HG03066 (cell line): ENCODE results near the gene NUS1.
"Not testable (repeated sequence)": the region's sequence is repeated elsewhere in the genome, so short reads cannot be mapped to it uniquely, and the experiment has no call there.

Experiments
- ATAC-seq: cut with Tn5 transposase; IDR thresholded peaks from one replicate; pipeline ENCODE4 v1.9.1; 2021; ENCODE audit warnings: low read depth; ENCODE audit not compliant: unreplicated experiment

Gene NUS1

DNA sequence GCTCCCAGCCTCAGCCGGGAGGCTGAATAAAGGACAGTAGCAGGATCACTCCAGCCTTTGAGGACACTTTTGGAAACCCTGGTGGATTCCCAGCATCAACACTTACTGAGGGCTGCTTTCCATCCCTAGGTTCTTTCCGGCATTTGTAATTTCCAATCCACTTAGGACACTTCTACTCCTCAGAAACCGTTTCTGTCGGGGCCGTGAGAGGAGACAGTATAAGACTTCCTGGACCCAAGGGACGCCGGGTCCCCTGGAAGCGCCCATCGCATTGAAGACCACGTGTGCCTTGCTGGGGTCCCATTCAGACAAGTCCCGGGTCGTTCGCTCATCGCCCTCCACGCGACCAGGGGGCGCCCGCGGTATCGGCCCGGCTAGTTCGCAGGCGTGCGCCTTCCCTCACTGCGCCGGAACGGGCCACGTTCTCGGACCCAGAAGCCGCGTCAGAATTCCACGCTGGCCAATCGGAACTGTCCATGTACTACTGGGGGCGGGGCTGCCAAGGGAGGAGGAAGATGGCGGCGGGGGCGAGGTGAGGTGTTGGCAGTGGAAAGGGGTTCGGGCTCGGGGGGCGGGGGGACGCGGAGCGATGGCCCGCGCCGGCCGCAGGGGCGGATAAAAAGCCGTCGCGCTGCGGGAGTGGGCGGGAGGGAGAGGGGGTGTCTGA is at the start of gene NUS1:
NUS1 (plus strand) TSS at position 479 of the 667 bp plus-strand sequence. CDS start 202 bp downstream, outside the sequence.
- ATAC-seq = peak; percentile 98

DNA sequence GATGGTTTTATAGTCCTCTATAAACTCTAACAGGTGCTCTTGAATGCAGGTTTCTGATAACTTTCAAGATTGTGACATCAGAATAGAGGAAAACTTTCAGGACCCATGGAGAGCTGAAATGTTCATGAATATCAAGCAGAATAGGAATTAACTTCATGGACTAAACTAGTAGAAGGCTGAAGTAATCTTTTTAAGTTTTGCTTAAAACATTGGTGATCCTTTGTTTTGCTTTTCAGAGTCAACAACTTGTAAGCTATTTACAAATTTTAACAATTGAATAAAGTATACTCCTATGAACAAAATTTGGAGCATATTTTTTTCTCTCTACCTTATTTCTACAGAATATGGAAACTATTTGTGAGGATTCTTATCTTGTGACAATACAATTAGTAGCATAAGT is 47.7 kb upstream of the NUS1 start:
- no peak for ATAC-seq

GRCh38 chr6:117629119-117629660 is 46.1 kb upstream of the NUS1 start:
- ATAC-seq = no peak

DNA sequence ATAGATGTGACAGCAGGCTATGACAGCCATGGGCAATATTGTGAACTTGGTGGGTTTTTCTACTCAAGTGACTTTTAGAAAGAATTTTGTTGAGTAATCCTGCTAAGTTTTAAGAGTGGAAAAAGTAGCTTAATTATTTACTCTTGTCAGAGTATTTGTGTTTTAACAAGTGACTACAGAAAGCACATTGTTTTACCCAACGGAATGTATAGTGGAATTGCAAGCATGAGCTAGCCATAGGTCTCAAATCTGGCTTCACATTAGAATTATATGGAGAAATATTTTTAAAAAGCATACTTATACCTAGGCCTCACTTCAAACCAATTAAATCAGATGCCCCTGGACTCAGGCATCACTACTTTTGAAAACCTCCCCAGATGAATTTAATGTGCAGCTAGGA is 37.5 kb upstream of the NUS1 start:
- ATAC-seq = no peak

GRCh38 chr6:117642976-117643375 is 32.3 kb upstream of the NUS1 start:
- ATAC-seq = no peak

GRCh38 chr6:117651984-117652383 is 23.3 kb upstream of the NUS1 start:
- not testable (repeated sequence) for ATAC-seq

GRCh38 chr6:117653949-117654348 is 21.3 kb upstream of the NUS1 start:
- ATAC-seq = no peak

DNA sequence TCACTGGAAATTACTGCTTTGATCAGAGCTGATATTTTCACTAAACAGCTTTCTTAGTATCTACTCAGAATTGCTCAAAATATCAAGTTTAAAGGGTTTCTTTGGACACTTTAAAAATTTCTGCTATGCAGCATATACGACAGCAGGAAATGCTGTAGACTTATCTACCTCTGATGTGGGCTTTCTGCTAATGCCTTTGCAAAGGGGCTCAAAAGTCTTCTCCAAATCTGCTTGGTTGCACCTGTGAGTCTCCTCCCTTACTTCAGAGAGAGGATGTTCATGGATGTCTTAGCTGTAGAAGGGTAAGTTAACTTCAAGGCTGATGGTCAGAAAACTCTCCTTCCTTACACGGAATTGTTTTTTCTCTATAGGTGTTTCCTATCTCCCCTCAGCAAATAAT is 19.9 kb upstream of the NUS1 start:
- no peak for ATAC-seq

GRCh38 chr6:117666881-117667280 is 8.4 kb upstream of the NUS1 start:
- ATAC-seq = no peak

DNA sequence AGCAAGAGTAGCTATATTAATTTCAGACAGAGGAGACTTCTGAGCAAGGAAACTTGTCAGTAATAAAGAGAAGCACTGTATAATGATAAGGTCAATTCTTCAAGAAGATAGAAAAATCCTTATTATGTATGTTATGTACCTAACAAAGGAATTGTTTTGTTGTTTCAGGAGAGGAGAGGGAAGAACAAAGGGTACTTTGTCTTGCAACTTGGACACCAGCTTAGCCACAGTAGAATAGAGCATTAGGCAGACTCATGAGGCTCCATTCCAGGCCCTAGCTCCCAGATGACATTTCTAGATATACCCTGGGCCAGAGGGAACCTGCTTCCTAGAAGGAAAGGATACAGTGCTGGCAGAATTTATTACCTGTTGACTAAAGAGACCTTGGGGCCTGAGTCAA is 6.5 kb upstream of the NUS1 start:
- ATAC-seq = no peak

DNA sequence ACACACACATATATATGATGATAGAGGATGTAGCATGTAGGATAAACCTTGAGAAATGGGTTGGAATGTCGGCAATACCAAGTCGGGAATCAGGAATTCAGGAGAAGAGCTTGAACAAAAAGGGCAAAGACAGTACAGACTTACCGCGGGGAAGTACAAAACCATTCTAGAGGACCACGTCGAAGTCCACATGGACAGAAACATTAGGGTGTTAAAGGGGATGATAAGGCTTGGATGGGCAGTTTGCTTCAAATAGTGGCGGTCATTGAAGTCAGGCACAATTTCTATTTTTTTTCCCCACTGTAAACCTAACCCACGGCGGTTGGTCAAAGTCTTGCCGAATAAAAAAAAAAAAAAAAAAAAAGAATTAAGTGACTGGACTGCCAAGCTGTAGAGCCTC is 766 bp upstream of the NUS1 start:
- ATAC-seq = no peak

- peak; percentile 26 for ATAC-seq
These were observed 511 bp downstream of the NUS1 start for GRCh38 chr6:117675658-117676301.

- no peak for ATAC-seq
These were observed 1.4 kb downstream of the NUS1 start for GRCh38 chr6:117676577-117677218.

DNA sequence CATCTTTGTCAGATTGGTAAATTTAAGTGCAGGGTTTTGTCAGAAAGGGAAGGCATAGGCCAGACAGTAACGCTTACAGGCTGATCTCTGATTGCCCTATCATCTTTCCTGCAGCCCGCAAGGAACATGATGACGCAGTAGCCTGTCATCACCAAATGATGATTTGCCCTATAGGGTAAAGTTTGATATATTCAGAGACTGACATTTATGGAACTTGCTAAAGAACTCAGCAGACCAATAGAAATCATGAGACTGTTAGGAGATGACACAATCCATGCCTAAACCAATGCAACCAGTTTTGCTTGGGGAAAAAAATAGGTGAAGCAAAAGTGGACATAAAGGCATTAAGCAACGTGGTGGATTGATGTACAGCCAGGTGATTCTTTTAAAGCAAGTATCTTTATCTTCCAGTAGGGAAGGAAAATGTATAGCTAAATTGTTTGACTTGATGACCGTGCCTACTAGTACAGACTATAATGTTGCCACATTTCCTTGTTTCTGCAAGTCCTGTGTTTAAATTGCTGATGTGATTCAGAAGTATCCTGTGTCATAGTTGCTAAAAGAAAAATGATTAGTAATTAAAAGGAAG is 2.4 kb downstream of the NUS1 start:
- ATAC-seq = no peak

DNA sequence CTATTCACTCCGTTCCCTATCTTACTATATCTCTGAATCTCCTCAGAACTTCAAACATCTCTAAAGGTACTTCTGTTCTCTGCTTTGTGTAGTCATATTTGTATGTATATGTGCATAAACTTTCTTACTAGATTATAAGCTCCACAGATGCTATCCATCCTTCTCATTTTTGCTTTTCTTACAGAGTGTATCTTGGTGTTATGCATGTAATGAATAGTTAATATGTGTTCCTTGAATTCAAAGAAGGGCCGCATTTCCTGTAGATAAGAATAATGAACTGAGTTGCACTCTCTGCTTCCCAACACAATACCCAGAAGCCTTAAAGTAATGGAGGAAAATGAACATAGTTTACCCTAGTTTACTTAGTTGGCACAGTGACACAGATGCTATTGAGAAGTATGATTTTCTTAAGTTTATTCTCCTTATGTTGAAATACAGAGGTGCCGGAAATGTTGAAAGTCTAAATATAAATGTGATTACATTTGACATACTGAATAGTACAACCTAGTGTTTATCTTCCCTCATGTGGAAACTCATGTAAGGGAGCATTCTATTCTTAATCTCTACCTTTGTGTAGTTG is 6.0 kb downstream of the NUS1 start:
- ATAC-seq = no peak

- ATAC-seq = no peak
These were observed 9.5 kb downstream of the NUS1 start for GRCh38 chr6:117684749-117685148.

- ATAC-seq = no peak
These were observed 10.1 kb downstream of the NUS1 start for GRCh38 chr6:117685359-117685758.

GRCh38 chr6:117687021-117687648 is 11.9 kb downstream of the NUS1 start:
- ATAC-seq = no peak

GRCh38 chr6:117689584-117689983 is 14.3 kb downstream of the NUS1 start:
- ATAC-seq = not testable (repeated sequence)

- no peak for ATAC-seq
These were observed 31.2 kb downstream of the NUS1 start for GRCh38 chr6:117706504-117706903.
